ENCODE measurements around the gene CSDE1.

Gene CSDE1

DNA sequence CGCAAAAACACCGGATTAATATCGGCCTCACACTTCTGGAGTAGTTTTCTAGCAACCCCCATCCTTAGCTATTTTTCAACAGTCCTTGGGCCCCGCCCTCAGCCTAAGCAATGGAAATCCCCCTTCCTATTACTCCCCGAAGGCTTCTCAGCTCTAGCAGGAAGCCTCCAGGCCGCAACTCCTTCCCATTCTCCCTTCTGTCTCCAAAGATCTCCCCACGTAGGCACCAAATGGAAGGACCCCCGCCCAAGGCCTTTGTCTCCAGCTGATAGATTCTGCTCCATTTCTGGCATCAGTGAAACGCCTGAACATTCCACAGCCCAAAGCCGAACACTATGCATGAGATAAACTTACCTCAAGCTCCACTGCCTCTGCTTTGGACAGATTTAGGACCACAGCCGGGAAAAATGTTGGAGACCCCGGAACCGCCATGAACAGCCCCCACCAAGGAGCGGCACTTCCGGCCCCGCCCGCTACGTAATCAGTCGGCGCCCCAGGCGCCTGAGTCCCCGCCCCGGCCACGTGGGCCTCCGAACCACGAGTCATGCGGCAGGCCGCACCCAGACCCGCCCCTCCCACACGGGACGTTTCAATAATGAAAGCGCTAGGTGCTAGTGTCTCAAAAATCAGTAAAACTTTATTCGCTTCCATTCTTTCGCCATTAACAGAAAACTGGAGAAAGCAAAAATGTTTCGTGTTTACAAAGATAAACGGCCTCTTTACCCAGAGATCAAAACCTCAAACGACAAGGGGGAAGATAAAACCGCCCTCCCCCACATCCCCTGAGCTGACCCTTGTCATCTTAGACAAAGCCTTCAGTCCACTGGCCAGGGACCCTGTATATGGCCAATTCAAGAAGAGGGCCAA lies 41.2 kb downstream of the CSDE1 start, which contains the start of gene NRAS:
Gene NRAS (minus strand): TSS at position 468 of the 867 bp plus-strand sequence. CDS start 611 bp downstream, outside the sequence.
- peak; percentile 93 for ATAC-seq (ENCODE audit: low read depth)
- Histone ChIP-seq H3K36me3 (ENCODE audit: low read depth) (peaks cover 89% of the 10 kb centered on the region), H3K9me3 (ENCODE audit: severe bottlenecking) (no peaks in the 10 kb centered on the region), H3K27me3 (ENCODE audit: insufficient read depth, poor library complexity, severe bottlenecking) (no peaks in the 10 kb centered on the region), H3K4me1 (ENCODE audit: insufficient read depth, poor library complexity, severe bottlenecking) (peaks cover 19% of the 10 kb centered on the region), H3K4me3 (ENCODE audit: severe bottlenecking) (peak within 1 kb of the TSS; percentile 93), H3K27ac (ENCODE audit: poor library complexity, severe bottlenecking) (peak within 1 kb of the TSS; percentile 63)
- TF ChIP-seq, protein P1, sequence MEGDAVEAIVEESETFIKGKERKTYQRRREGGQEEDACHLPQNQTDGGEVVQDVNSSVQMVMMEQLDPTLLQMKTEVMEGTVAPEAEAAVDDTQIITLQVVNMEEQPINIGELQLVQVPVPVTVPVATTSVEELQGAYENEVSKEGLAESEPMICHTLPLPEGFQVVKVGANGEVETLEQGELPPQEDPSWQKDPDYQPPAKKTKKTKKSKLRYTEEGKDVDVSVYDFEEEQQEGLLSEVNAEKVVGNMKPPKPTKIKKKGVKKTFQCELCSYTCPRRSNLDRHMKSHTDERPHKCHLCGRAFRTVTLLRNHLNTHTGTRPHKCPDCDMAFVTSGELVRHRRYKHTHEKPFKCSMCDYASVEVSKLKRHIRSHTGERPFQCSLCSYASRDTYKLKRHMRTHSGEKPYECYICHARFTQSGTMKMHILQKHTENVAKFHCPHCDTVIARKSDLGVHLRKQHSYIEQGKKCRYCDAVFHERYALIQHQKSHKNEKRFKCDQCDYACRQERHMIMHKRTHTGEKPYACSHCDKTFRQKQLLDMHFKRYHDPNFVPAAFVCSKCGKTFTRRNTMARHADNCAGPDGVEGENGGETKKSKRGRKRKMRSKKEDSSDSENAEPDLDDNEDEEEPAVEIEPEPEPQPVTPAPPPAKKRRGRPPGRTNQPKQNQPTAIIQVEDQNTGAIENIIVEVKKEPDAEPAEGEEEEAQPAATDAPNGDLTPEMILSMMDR (IDR thresholded peaks at IDR 0.05; ENCODE audit: poor library complexity, severe bottlenecking) = no peak
- peak; percentile 89 for DNase-seq (ENCODE audit: low spot score)

DNA sequence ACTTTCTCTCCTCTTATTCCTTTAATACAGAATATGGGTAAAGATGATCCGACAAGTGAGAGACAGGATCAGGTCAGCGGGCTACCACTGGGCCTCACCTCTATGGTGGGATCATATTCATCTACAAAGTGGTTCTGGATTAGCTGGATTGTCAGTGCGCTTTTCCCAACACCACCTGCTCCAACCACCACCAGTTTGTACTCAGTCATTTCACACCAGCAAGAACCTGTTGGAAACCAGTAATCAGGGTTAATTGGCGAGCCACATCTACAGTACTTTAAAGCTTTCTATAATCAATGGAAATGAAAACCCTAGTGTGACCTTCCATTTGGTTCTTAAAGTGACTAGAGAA lies 41.9 kb downstream of the CSDE1 start:
- peaks cover 89% of the 10 kb centered on the region for H3K36me3 ChIP-seq (ENCODE audit: low read depth)
- peaks cover 19% of the 10 kb centered on the region for H3K4me1 ChIP-seq (ENCODE audit: insufficient read depth, poor library complexity, severe bottlenecking)
- DNase-seq (ENCODE audit: low spot score) = no peak
- peak overlapping the region; percentile 93 for H3K4me3 ChIP-seq (ENCODE audit: severe bottlenecking)
- ATAC-seq (ENCODE audit: low read depth) = peak; percentile 8; the same call in 1 of the 3 replicates
- peak overlapping the region; percentile 63 for H3K27ac ChIP-seq (ENCODE audit: poor library complexity, severe bottlenecking)
- no peaks in the 10 kb centered on the region for H3K9me3 ChIP-seq (ENCODE audit: severe bottlenecking)
- H3K27me3 ChIP-seq (ENCODE audit: insufficient read depth, poor library complexity, severe bottlenecking) = no peaks in the 10 kb centered on the region
- TF ChIP-seq, protein P1 (IDR thresholded peaks at IDR 0.05; ENCODE audit: poor library complexity, severe bottlenecking) = no peak

DNA sequence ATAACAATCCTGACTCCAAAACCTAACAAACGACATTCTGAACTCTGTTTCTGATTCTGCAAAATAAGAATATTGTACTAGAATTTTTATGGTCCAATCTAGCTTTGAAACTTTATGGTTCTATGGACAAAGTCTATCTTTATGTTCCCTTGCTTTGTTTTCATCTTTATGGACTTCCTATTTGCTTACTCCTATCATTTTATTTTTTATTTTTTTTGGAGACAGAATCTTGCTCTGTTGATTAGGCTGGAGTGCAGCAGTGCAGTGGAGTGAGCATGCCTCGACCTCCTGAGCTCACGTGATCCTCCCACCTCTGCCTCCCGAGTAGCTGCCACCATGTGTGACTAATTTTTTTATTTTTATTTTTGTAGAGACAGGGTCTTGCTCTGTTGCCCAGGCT lies 44.8 kb downstream of the CSDE1 start:
- Histone ChIP-seq H3K27me3 (ENCODE audit: insufficient read depth, poor library complexity, severe bottlenecking) (no peaks in the 10 kb centered on the region), H3K4me1 (ENCODE audit: insufficient read depth, poor library complexity, severe bottlenecking) (peaks cover 19% of the 10 kb centered on the region), H3K9me3 (ENCODE audit: severe bottlenecking) (peaks cover 2% of the 10 kb centered on the region), H3K36me3 (ENCODE audit: low read depth) (peaks cover 86% of the 10 kb centered on the region), H3K27ac (ENCODE audit: poor library complexity, severe bottlenecking) (no peak overlapping the region), H3K4me3 (ENCODE audit: severe bottlenecking) (no peak overlapping the region)
- TF ChIP-seq, protein P1 (IDR thresholded peaks at IDR 0.05; ENCODE audit: poor library complexity, severe bottlenecking) = no peak
- DNase-seq (ENCODE audit: low spot score) (no peak), ATAC-seq (ENCODE audit: low read depth) (no peak)

DNA sequence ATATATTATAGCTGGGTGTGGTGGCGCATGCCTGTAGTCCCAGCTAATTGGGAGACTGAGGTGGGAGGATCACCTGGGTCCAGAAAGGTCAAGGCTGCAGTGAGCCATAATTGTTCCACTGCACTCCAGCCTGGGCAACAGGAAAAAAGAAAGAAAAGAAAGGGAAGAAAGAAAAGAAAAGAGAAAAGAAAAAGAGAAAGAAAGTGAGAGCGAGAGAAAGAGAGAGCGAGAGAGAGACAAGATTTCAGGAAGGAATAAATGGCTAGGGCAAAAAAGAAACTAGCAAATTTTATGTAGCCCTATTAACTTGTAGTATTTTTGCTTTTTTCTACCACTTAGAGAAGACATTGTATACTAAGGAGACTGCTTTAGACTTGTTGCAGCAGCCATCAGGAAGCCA lies 47.4 kb downstream of the CSDE1 start:
- Histone ChIP-seq H3K27ac (ENCODE audit: poor library complexity, severe bottlenecking) (no peak overlapping the region), H3K4me3 (ENCODE audit: severe bottlenecking) (no peak overlapping the region), H3K36me3 (ENCODE audit: low read depth) (peaks cover 91% of the 10 kb centered on the region), H3K4me1 (ENCODE audit: insufficient read depth, poor library complexity, severe bottlenecking) (peaks cover 9% of the 10 kb centered on the region), H3K9me3 (ENCODE audit: severe bottlenecking) (peaks cover 2% of the 10 kb centered on the region), H3K27me3 (ENCODE audit: insufficient read depth, poor library complexity, severe bottlenecking) (no peaks in the 10 kb centered on the region)
- ATAC-seq (ENCODE audit: low read depth) (no peak), DNase-seq (ENCODE audit: low spot score) (no peak)
- TF ChIP-seq, protein P1 (IDR thresholded peaks at IDR 0.05; ENCODE audit: poor library complexity, severe bottlenecking) = no peak

DNA sequence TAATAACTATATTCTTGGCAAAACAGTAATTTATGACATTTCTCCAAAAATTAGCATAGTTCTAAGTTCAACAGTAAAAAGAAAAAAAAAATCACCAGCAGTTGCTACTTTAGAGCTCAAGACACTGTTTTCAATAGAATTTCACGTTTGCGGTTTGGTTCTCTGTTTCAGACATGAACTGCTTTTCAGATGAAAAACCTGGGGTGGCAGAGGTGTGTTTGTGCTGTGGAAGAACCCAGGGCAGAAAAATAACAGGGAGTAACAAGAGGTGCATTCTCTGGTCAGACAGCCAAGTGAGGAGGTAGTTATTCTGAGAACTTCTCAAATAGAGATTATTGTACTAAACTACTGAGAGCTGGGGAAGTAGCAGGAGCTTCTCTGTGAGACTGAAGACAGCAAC lies 50.2 kb downstream of the CSDE1 start:
- Histone ChIP-seq H3K36me3 (ENCODE audit: low read depth) (peaks cover 65% of the 10 kb centered on the region), H3K27ac (ENCODE audit: poor library complexity, severe bottlenecking) (no peak overlapping the region), H3K4me1 (ENCODE audit: insufficient read depth, poor library complexity, severe bottlenecking) (no peaks in the 10 kb centered on the region), H3K4me3 (ENCODE audit: severe bottlenecking) (no peak overlapping the region), H3K9me3 (ENCODE audit: severe bottlenecking) (peaks cover 2% of the 10 kb centered on the region), H3K27me3 (ENCODE audit: insufficient read depth, poor library complexity, severe bottlenecking) (no peaks in the 10 kb centered on the region)
- no peak for DNase-seq (ENCODE audit: low spot score)
- TF ChIP-seq, protein P1 (IDR thresholded peaks at IDR 0.05; ENCODE audit: poor library complexity, severe bottlenecking) = no peak
- ATAC-seq (ENCODE audit: low read depth) = no peak

Measured in RWPE2 (cell line).